HG03565 (cell line): ENCODE measurements around the gene PITPNC1.
"Not testable (repeated sequence)": the region's sequence is repeated elsewhere in the genome, so short reads cannot be mapped to it uniquely, and the experiment has no call there.

Source experiments
- ATAC-seq: cut with Tn5 transposase; IDR thresholded peaks from one replicate; pipeline ENCODE4 v1.9.1; 2021; ENCODE audit warnings: mild to moderate bottlenecking, moderate library complexity; ENCODE audit not compliant: unreplicated experiment

The PITPNC1 gene

DNA sequence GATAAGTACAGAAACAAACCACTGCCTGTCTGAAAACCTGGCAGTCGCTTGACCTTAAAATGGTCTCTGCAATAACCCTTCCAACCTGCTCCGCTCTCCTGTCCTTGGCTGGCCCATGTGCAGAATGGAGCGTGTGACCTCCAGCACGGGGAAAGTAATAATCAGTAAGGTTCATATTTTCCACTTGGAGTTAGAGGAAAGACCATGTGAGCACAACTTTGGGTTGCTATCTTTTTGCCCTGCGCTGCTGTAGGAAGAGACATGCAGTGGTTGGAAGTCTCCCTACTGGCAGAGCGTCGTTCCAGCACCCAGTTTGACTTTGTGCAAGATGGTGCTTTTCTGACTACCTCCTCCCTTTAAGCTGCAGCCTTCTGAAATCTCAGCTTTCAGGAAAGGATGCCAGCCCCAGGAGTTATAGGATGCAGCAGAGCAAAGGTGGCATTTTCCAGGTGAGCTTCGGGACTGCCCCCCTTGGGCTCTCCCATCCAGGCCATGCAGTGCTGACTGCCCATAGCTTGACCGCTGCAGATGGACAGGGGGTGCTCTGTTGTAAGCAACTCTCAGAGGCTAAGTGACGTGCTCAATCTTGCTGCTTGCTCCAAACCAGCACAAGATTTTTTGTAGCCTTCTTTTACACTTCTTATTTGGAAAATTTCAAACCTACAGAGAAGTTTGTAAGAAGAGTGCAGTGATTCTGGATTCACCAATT, 230.0 kb downstream of the PITPNC1 start:
- ATAC-seq = no peak

DNA sequence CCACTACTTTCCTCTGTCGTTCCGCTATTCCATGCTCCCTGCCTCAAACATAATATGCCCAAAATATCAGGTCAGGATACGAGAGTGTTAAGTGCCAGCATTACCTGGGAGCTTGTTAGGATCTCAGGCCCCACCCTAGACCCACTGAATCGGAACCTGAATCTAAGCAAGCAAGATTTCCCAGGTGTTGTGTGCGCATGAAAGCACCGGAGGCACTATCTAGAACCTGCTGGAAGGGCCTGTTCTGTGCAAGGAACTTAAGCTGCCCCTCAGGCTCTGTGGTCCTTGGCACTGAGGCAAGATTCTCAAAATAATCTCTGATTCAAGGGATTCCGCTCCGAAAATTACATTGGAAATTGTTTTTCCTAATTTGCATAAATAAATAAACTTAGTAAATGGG, 233.0 kb downstream of the PITPNC1 start:
- no peak for ATAC-seq

DNA sequence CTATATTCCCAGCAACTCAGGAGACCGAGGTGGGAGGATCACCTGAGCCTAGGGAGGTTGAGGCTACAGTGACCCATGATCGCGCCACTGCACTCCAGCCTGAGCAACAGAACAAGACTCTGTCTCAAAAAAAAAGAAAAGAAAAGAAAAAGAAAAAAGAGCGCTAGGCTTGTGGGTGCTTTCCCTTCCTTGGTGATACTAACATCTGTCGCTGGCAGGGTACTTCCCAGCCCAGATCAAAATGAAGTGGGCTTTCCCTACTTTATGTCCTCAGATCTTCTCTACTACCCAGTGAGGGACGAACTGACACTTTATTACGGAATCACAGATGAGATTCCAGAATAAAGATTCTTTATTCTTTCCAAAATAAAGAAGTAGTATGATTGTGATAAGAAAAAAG, 236.9 kb downstream of the PITPNC1 start:
- ATAC-seq = no peak

DNA sequence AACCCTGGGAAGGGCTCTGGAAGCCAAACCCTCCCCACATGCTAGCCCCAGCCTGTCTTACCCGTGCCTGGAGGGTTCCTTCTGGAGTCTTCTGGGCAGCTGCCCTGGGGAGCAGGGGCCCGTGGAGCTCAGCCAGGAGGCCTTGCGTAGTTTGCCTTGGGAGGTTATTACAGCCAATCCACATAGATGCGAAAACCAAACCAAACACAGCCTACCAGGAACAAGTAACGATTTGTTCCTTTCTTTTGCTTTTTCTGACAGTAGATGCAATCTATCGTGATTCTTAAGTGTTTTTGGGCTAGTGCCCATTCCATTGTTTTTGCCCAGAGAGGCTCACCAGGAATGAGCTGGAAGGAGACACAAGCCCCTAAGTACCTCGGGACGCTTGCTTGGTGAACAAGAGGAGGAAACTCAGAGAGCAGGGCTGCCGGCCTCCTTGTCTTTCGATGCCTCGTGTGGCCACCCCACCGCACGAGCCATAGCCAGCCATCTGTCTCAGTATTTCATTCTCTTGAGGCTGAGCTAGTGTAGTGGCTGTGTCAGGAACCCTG, 238.0 kb downstream of the PITPNC1 start:
- ATAC-seq = no peak

DNA sequence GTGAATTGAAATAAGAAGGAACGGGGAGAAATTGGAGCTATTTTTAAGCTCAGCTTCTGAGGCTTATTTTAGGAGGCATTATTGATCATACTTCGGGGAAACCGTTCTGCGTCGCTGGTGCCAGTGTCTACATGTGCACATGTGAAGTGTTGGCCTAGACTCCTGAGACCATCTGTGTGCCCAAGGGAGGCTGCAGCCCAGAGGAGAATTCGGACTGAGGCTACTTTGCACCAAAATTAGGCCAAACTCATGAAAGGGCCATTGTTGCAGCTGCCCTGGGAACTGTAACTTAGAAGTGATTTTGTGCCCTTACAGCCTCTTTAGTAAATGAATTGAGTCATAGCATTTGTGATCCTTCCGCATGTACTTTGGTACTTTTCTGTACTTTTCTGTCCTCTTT, 238.7 kb downstream of the PITPNC1 start:
- ATAC-seq = no peak

DNA sequence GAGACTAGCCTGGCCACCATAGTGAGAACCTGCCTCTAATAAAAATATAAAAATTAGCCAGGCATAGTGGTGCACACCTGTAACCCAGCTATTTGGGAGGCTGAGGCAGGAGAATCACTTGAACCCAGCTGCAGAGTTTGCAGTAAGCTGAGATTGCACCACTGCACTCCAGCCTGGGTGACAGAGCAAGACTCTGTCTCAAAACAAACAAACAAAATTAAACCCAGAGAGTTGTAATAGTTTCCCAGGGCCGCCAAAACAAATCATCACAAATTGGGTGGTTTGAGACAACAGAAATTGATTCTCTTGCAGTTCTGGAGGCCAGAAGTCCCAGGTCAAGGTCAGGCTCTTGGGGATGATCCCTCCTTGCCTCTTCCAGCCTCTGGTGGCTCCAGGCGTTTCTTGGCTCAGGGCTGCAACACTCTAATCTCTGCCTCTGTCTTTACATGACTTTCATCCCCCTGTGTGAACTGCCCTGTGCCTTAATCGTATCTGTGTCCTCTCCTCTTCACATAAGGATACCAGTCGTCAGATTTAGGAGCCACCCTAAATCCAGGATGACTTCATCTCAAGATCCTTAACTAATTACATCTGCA, 240.3 kb downstream of the PITPNC1 start:
- ATAC-seq = no peak

DNA sequence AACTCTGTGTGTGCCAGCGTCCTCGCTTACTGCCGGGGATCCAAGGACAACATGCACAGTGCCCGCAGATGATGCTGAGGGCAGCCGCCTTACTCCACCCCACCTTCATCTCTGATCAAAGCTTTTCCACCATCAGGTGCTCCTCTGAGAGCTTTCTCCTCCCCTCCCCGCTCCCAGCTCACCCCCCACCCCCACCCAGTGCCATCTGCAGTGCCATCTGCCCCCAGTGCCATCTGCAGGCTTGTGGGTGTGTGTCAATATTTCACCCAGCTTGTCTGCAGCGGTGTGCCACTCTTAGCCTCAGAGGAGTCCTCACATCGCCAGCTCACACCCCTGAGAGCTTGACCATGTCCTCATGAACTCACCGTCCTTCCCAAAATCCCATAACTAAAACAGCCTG, 242.5 kb downstream of the PITPNC1 start:
- no peak for ATAC-seq

DNA sequence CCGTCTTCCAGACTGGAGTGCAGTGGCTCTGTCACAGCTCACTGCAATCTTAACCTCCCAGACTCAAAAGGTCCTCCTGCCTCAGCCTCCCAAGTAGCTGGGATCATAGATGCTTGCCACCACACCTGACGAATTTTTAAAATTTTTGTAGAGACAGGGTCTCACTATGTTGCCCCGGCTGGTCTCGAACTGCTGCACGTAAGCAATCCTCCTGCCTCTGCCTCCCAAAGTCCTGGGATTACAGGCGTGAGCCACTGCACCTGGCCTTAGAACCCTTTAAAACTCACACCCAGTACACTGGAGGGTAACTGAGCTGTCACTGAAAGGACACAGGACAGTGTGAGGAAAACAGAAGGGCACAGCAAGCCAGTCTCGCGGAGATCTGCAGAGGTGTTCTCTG, 243.0 kb downstream of the PITPNC1 start:
- no peak for ATAC-seq

DNA sequence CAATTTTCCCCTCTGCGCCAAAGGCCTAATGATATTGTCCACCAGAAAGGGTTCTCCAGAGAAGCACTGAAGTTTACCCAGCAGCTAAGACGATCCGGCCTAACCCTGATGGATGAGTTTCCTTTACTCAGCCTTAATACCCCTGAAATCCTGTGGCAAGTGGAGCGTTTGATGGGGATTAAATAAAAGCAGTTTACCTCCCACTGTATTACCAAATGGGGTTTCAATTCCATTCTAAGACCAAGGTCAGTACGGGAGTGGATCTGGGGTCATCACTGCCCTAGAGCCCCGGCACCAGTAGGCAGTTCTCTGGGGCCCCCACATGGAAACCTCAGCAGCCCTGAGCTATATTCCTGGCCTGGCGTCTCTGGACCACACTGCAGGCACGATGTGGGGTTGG, 243.6 kb downstream of the PITPNC1 start:
- no peak for ATAC-seq

DNA sequence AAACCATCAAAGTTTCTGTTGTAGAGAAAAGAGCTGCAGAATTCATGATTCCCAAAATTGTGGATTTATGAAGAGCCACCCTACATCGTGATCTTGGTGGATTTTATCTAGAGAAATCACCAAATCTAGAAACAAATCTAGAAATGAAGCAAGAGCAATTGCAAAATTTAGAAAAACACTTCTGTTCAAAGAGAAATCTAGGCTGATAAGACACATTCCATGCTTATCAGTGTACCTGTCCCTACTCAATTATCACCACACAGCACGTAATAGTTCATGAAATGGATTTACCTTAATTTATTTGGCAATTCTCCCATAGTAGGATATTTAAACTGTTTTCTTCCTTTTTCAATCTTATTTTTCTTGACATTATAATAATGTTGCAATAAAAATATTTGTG, 246.7 kb downstream of the PITPNC1 start:
- no peak for ATAC-seq

DNA sequence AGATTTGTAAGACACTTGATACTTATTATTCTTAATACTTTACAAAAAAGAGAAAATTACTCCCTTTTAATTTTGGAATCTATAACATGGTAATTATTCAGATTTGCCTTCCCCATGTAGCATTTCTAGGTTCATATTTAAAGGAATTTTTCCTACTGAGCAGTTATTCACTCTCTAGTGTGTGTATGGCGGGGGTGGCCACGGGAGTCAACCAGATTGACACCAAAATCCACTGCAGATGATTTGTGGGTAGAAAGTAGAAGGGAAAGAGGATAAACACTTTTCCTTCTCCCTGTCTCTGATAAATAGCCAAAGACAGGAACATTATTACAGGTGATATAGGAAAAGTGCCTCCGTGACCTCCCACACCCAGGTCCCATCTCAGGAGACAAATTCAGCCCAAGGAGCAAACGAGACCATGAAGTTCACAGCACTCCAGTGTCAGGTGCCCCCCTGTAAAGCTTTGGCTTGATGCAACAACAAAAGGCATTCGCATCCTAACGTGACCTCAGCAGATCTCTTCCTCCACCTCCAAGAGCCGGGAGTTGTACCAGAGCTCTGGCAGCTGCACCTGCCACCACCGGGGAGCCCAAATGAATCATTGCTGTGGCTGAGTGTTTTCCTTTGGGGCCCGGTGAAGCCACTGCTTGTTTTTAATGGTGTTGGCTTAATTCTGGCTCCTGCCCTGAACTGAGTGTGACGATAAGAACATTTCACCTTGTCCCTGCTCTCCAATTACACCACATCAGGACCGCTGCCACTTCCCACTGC, 248.0 kb downstream of the PITPNC1 start:
- ATAC-seq = no peak

DNA sequence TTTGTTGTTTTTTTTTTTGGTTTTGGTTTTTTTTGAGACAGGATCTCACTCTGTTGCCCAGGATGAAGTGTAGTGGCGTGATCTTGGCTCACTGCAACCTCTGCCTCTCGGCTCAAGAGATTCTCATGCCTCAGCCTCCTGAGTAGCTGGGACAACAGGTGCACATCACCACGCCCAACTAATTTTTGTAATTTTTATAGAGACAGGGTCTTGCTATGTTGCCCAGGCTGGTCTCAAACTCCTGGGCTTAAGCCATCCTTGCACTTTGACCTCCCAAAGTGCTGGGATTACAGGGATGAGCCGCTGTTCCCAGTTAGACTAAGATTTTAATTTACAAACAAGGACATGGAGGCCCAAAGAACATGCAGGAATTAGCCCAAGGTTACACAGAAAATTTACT, 248.9 kb downstream of the PITPNC1 start:
- ATAC-seq = no peak

DNA sequence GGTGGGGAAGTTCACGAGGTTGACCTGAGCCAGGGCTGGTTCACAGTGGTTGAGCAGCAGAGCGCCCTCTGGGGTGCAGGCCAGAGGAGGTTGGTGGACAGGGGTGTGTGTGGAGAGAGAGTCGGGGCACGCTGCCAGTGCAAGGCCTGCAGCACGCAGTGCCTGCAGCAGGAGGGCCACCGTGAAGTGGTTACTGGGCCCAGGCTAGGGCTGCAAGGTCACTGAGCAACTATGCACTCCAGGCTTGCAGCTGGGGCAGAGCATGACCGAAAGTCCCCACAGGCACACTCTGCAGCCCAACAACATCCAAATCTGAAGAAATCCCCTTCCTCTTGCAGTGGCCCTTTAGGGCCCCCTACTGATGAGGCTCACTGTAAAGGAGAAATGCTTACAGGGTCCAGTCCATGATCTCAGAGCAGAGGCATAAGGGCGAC, 251.5 kb downstream of the PITPNC1 start:
- peak; percentile 45 for ATAC-seq

DNA sequence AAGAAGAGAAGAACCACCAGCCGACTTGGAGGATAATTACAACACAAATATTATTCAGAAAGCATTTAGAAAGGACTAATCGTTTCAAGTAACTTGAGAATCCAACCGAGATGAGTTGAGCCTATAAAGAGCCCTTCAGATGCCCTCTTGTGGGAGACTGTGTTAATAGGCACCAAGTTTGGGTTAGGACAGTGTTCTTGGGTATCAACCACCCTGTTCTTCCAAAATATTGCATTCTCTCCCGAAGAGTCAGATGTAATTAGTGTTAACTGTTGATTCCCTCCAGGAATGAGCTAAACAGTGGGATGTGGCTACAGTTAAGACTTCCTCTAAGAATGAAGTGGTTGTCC, 252.9 kb downstream of the PITPNC1 start:
- ATAC-seq = no peak

DNA sequence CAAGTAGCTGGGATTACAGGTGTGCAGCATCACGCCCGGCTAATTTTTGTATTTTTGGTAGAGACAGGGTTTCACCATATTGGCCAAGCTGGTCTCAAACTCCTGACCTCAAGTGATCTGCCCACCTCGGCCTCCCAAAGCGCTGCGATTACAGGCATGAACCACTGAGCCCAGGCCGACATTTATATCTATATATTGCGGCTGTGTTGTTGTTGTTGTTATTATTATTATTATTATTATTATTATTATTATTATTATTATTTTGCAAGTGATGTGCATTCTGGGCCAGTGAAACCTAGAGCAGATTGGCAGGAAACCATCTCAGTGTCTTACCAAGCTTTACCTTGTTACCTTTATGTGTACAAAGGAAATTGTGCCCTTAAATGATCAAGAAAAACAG, 253.8 kb downstream of the PITPNC1 start:
- ATAC-seq = not testable (repeated sequence)

DNA sequence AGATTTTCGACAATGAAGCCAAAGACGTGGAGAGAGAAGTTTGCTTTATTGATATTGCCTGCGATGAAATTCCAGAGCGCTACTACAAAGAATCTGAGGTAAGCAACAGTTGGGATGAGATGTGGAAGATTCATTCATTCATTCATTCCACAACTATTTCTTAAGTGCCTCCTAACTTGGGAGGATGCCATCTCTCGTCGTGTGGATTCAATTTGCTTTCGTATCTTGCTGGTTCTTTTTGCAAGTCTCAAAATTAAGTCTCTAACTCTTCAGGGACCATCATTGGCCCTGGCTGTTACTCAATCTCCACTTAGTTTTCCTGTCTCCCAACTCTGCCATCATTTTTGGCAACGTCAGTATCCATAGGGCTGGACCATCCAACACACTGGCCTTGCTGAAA, 255.1 kb downstream of the PITPNC1 start:
- no peak for ATAC-seq

DNA sequence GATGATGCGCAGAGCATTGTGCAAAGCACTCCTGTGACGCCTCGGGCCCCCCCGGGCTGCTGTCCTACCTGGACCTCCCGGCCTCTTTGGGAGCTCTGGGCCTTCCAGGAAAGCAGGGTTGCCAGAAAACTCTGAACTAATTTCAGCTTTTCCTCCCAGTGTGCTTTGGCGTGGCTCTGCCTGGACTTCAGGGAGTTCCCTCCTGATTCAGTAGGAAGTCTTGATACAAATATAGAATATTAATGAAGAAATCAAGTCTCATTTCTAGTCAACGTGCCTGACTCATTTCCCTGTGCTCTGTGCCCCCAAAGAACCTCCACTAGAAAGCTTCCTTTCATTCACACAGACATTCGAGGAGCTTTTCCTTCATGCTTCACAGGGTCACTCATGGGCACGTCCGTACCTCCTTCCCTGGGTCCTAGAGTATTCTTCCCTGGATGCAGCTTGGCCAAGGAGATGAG, 256.7 kb downstream of the PITPNC1 start:
- no peak for ATAC-seq

DNA sequence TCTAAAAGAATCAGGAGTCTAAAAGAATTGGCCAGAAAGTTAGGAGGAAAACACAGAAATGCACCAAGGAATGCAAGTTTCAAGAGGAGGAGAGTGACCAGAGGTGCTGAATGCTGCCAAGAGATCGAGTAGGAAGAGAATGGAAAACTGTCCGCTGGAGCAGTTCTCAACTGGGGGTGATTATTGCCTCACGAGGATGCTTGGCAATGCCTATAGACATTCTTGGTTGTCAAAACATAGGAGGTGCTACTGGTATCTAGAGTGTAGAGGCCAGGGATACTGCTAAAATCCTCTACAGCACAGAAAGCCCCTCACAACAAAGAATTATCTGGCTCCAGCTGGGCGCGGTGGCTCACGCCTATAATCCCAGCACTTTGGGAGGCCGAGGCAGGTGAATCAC, 258.6 kb downstream of the PITPNC1 start:
- no peak for ATAC-seq

DNA sequence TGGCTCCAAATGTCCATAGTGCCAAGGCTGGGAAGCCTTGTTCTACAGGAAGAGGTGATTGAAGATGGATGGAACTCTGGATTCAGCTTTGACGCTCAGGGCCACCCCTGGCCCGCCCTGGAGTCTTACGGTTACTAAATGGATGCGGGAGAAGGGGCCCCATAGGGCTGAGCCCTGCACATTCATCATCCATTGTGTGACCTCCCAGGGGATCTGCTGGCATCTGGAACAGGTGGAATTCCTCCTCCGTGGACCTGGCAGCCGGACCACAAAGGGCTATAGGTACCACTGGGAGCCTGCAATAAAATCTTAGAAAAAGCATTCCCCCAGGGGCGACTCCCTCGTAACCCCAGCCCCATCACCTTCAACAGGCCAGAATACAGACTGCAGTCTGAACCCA, 259.2 kb downstream of the PITPNC1 start:
- no peak for ATAC-seq

DNA sequence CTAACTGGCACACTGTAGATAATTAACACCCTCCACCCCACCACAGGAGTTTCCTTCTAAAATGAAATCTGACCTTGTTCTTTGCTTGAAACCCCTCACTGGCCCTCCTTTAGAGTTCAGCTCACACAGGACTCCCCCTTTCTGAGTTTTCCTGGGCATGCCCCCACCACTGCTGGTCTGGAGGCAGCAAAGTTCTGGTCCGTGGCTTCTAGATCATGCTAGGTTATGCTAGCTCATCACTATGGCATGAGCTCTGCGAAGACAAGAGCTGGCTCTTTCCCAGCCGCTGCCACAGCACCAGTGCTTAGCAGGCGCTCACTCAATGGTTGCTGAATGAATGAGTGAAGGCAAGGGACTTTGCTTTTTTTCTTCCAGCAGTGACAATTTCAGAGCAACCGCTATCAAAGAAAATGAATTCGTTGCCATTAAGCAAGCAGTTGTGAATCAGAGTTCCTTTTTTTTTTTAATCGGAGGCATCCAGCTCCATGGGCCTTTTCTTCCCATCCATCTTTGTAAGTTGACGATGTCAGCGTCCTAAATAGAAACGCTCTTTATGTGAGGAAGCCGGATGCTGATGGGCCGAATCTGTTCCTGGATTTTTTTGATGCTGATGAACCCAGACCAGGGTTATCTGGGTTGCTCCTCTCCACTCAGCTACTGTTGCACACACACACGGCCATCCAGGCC, 259.9 kb downstream of the PITPNC1 start:
- no peak for ATAC-seq

DNA sequence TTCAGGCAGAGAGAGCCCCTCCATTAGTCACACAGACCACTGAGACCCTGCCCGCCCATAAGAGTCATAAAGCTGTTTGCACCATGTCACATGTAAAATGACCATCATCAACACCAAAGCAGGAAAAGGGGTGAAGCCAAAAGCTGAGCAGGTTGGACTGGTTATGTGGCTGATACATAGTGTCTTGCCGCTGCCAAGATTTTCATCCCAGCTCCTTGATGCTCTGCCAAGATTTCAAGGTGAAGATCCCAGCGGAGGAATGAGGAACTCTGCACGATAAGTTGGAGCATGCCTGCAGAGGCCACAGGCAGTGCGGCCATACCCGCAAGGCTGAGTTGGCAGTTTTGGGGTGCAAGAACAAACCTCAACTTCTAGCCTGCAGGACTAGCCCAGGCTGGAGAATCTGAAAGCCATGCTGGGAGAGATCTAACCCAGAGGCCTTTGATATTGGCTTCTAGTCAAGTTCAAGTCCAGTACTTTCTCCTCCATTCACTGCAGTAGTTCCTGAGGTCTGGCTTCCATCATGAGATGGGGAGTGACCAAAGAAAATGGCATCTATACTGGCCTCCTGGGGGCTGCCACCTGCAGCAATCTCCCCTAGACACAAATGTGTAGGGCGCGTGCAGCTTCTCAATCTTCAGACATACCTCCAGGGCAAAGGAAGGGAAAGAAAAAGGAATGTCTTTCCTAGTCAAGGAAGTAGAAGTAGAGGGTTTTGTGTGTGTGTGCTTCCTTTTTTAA, 261.0 kb downstream of the PITPNC1 start:
- ATAC-seq = no peak
